NOMO-1 (cell line): Measurements from ENCODE around the gene NTSR1.

Source experiments
- DNase-seq, 2 experiments: peaks; one replicate each; lab custom pipeline; 2025; ENCODE audit not compliant: unreplicated experiment in 2 of 2; lab: John Stamatoyannopoulos, UW

Gene NTSR1

GRCh38 chr20:62768234-62768546 lies 59.6 kb downstream of the NTSR1 start:
- no peak for DNase-seq

GRCh38 chr20:62768551-62769287 lies 60.1 kb downstream of the NTSR1 start:
- DNase-seq = no peak

- no peak for DNase-seq
These were observed 60.9 kb downstream of the NTSR1 start for GRCh38 chr20:62769346-62770071.

- DNase-seq = no peak
These were observed 61.7 kb downstream of the NTSR1 start for GRCh38 chr20:62770111-62770910.

GRCh38 chr20:62770916-62771315 lies 62.3 kb downstream of the NTSR1 start:
- DNase-seq = no peak

GRCh38 chr20:62771396-62772102 lies 62.9 kb downstream of the NTSR1 start:
- DNase-seq = no peak

- no peak for DNase-seq
These were observed 63.5 kb downstream of the NTSR1 start for GRCh38 chr20:62772103-62772611.

- no peak for DNase-seq
These were observed 64.0 kb downstream of the NTSR1 start for GRCh38 chr20:62772619-62772989.

GRCh38 chr20:62772990-62773844 lies 64.6 kb downstream of the NTSR1 start:
- DNase-seq = no peak

GRCh38 chr20:62773845-62774714 lies 65.4 kb downstream of the NTSR1 start:
- DNase-seq = no peak

- peak; percentile 44 to 46 for DNase-seq
These were observed 66.1 kb downstream of the NTSR1 start for GRCh38 chr20:62774762-62775161.

GRCh38 chr20:62775206-62775605 lies 66.6 kb downstream of the NTSR1 start:
- DNase-seq = no peak

GRCh38 chr20:62776035-62776691 lies 67.5 kb downstream of the NTSR1 start:
- DNase-seq = no peak

- DNase-seq = peak; percentile 13 to 64
These were observed 68.3 kb downstream of the NTSR1 start for GRCh38 chr20:62776692-62777527.

GRCh38 chr20:62777528-62777830 lies 68.8 kb downstream of the NTSR1 start:
- no peak for DNase-seq

GRCh38 chr20:62778058-62778457 lies 69.4 kb downstream of the NTSR1 start:
- DNase-seq = no peak

GRCh38 chr20:62778601-62779416 lies 70.2 kb downstream of the NTSR1 start:
- DNase-seq = no peak
